Activated CD4-positive, alpha-beta memory T cell treated with anti-CD3 and anti-CD28 coated beads, Interleukin-2, amount 10 ng/mL, durations not matched to agents 7 days and 5 days (primary cell): ENCODE data around the gene LATS1. TPM values are rescaled to one million over a fixed set of nuclear protein-coding genes. Genes with fewer than 3 reads are reported as not detected.
"Not testable (repeated sequence)": the region's sequence is repeated elsewhere in the genome, so short reads cannot be mapped to it uniquely, and the experiment has no call there.

Experiments used
- CTCF ChIA-PET: fragments of 350-600 bp; sonication (Branson Sonifier 250); formaldehyde crosslinking; loops from one replicate; lab custom pipeline; 2021; ENCODE audit warnings: antibody characterized with exemption, inconsistent platforms; lab: Charles Lee
- POLR2A ChIA-PET: fragments of 350-600 bp; sonication (Branson Sonifier 250); formaldehyde crosslinking; loops from one replicate; lab custom pipeline; 2021; ENCODE audit warnings: antibody characterized with exemption; lab: Charles Lee
- DNase-seq: peaks from one replicate; pipeline ENCODE4 v3.0.0-alpha.2; 2020
- H3K27ac Mint-ChIP-seq: one replicate; pipeline ENCODE4 v1.8.0; 2021; ENCODE audit warnings: mild to moderate bottlenecking, mixed read lengths
- H3K27me3 Mint-ChIP-seq: one replicate; pipeline ENCODE4 v1.8.0; 2021; ENCODE audit warnings: mixed read lengths
- H3K36me3 Mint-ChIP-seq: one replicate; pipeline ENCODE4 v1.8.0; 2021; ENCODE audit warnings: low read depth, mixed read lengths
- H3K4me1 Mint-ChIP-seq: one replicate; pipeline ENCODE4 v1.8.0; 2021; ENCODE audit warnings: mixed read lengths
- H3K4me3 Mint-ChIP-seq: one replicate; pipeline ENCODE4 v1.8.0; 2021; ENCODE audit warnings: mild to moderate bottlenecking, mixed read lengths
- H3K9me3 Mint-ChIP-seq: one replicate; pipeline ENCODE4 v1.8.0; 2021; ENCODE audit warnings: mixed read lengths
- total RNA-seq, 2 experiments: library from RNA; stranded (reverse); gene quantifications; one replicate each; pipeline ENCODE4 v1.2.3, GENCODE V29; 2021

The LATS1 gene
- total RNA-seq, result 10 to 100 TPM; 30.8 to 31.0 TPM

GRCh38 chr6:149717588-149718458 is at the start of gene LATS1:
Gene LATS1 (minus strand): TSS chr6:149718101. CDS start chr6:149702126, 15,975 bp downstream.
- H3K27ac Mint-ChIP-seq, result peak within 1 kb of the TSS; percentile 89
- ChIA-PET CTCF (interaction anchor here (1.0 to 2.9 kb wide), 6 partner anchors 13 to 172 kb away, joined by 3 to 7 read pairs (median 4); partner anchors contain the start of genes PCMT1 and PPIL4), POLR2A (interaction anchor here (0.6 to 5.0 kb wide), 25 partner anchors 9 to 686 kb away, joined by 3 to 98 read pairs (median 4); partner anchors contain the start of genes KATNA1, NUP43, PCMT1 and PPIL4)
- peak; percentile 94 for DNase-seq
- H3K27me3 Mint-ChIP-seq, result no peaks in the 10 kb centered on the region
- H3K4me3 Mint-ChIP-seq, result peak within 1 kb of the TSS; percentile 94
- H3K4me1 Mint-ChIP-seq, result peaks cover 37% of the 10 kb centered on the region
- peaks cover 29% of the 10 kb centered on the region for H3K36me3 Mint-ChIP-seq
- H3K9me3 Mint-ChIP-seq, result no peaks in the 10 kb centered on the region

- ChIA-PET CTCF (no interaction called here), POLR2A (no interaction called here)
- DNase-seq, result no peak
- no peaks in the 10 kb centered on the region for H3K27me3 Mint-ChIP-seq
- H3K27ac Mint-ChIP-seq, result no peak overlapping the region
- peaks cover 7% of the 10 kb centered on the region for H3K9me3 Mint-ChIP-seq
- H3K36me3 Mint-ChIP-seq, result peaks cover 51% of the 10 kb centered on the region
- H3K4me1 Mint-ChIP-seq, result peaks cover 4% of the 10 kb centered on the region
- H3K4me3 Mint-ChIP-seq, result no peak overlapping the region
Measured at GRCh38 chr6:149766156-149766769, 48.4 kb upstream of the LATS1 start.

GRCh38 chr6:149763866-149764265 is 46.0 kb upstream of the LATS1 start:
- no peak overlapping the region for H3K27ac Mint-ChIP-seq
- no peak overlapping the region for H3K4me3 Mint-ChIP-seq
- no peaks in the 10 kb centered on the region for H3K27me3 Mint-ChIP-seq
- H3K36me3 Mint-ChIP-seq, result peaks cover 52% of the 10 kb centered on the region
- peaks cover 7% of the 10 kb centered on the region for H3K9me3 Mint-ChIP-seq
- no peak for DNase-seq
- CTCF ChIA-PET, result interaction anchor here (1.2 kb wide), 1 partner anchor 11 kb away, joined by 5 read pairs; no protein-coding TSS in a partner anchor
- H3K4me1 Mint-ChIP-seq, result peaks cover 2% of the 10 kb centered on the region
- POLR2A ChIA-PET, result interaction anchor here (1.4 to 1.7 kb wide), 2 partner anchors 14 to 42 kb away, joined by 3 to 8 read pairs; partner anchors contain the start of gene PCMT1

DNA sequence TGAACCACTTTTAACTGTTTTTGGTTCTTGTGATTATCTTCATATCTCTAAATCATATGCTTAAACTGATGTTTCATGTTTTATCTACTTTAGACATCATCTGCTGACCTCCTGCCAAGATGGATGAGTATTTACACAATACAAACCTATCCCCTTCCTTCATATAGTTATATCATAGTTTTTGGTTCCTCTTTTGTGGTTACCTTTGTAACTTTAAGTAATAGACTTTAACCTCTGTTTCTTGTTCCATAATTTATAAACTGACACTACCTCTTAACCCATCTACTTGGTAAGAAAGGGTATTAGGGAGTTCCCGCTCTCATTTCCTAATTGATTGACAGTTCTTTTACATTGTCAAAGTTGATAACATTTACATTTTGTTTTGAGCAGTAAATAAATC is 43.5 kb upstream of the LATS1 start:
- H3K9me3 Mint-ChIP-seq, result peaks cover 4% of the 10 kb centered on the region
- ChIA-PET POLR2A (no interaction called here), CTCF (no interaction called here)
- H3K4me3 Mint-ChIP-seq, result no peak overlapping the region
- DNase-seq, result no peak
- no peak overlapping the region for H3K27ac Mint-ChIP-seq
- H3K36me3 Mint-ChIP-seq, result peaks cover 37% of the 10 kb centered on the region
- peaks cover 2% of the 10 kb centered on the region for H3K4me1 Mint-ChIP-seq
- H3K27me3 Mint-ChIP-seq, result no peaks in the 10 kb centered on the region

DNA sequence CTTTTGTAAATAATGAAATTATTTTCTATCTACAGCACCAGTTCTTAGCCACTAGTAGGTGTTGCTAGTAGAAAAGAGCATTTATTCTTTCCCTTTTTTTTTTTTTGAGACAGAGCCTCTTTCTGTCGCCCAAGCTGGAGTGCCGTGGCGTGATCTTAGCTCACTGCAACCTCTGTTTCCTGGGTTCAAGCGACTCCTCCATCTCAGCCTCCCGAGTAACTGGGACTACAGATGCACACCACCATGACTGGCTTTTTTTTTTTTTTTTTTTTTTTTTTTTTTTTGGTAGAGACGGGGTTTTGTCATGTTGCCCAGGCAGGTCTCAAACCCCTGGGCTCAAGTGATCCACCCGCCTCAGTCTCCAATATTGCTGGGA is 38.3 kb upstream of the LATS1 start:
- Mint-ChIP-seq H3K27me3 (no peaks in the 10 kb centered on the region), H3K27ac (no peak overlapping the region), H3K9me3 (no peaks in the 10 kb centered on the region), H3K4me3 (no peak overlapping the region), H3K4me1 (peaks cover 25% of the 10 kb centered on the region), H3K36me3 (peaks cover 27% of the 10 kb centered on the region)
- no peak for DNase-seq
- ChIA-PET POLR2A (no interaction called here), CTCF (no interaction called here)

- Mint-ChIP-seq H3K27me3 (no peaks in the 10 kb centered on the region), H3K4me3 (no peak overlapping the region), H3K4me1 (peaks cover 29% of the 10 kb centered on the region), H3K27ac (no peak overlapping the region), H3K36me3 (peaks cover 26% of the 10 kb centered on the region), H3K9me3 (no peaks in the 10 kb centered on the region)
- no peak for DNase-seq
- CTCF ChIA-PET, result interaction anchor here (0.7 kb wide), 1 partner anchor 35 kb away, joined by 3 read pairs; no protein-coding TSS in a partner anchor
- POLR2A ChIA-PET, result no interaction called here
Measured at GRCh38 chr6:149755300-149756260, 37.7 kb upstream of the LATS1 start.

GRCh38 chr6:149754548-149754947 is 36.6 kb upstream of the LATS1 start:
- Mint-ChIP-seq H3K27me3 (no peaks in the 10 kb centered on the region), H3K27ac (no peak overlapping the region), H3K4me1 (peaks cover 30% of the 10 kb centered on the region), H3K9me3 (no peaks in the 10 kb centered on the region), H3K36me3 (peaks cover 21% of the 10 kb centered on the region), H3K4me3 (no peak overlapping the region)
- POLR2A ChIA-PET, result interaction anchor here (2.2 kb wide), 1 partner anchor 37 kb away, joined by 6 read pairs; the partner anchor contains the start of gene LATS1
- CTCF ChIA-PET, result interaction anchor here (0.7 kb wide), 1 partner anchor 36 kb away, joined by 3 read pairs; no protein-coding TSS in a partner anchor
- no peak for DNase-seq

DNA sequence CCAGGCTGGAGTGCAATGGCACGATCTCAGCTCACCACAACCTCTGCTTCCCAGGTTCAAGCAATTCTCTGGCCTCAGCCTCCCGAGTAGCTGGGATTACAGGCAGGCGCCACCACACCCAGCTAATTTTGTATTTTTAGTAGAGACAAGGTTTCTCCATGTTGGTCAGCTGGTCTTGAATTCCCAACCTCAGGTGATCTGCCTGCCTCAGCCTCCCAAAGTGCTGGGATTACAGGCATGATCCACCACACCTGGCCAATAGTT is 35.4 kb upstream of the LATS1 start:
- ChIA-PET CTCF (interaction anchor here (0.6 to 1.3 kb wide), 3 partner anchors 10 to 50 kb away, joined by 3 to 5 read pairs (median 3); no protein-coding TSS in a partner anchor), POLR2A (interaction anchor here (0.6 to 2.2 kb wide), 2 partner anchors 35 to 284 kb away, joined by 3 to 6 read pairs; partner anchors contain the start of gene LATS1)
- H3K27me3 Mint-ChIP-seq, H3K9me3 Mint-ChIP-seq, DNase-seq, H3K4me3 Mint-ChIP-seq, H3K27ac Mint-ChIP-seq: not testable (repeated sequence)
- Mint-ChIP-seq H3K4me1 (peaks cover 35% of the 10 kb centered on the region), H3K36me3 (peaks cover 18% of the 10 kb centered on the region)

DNA sequence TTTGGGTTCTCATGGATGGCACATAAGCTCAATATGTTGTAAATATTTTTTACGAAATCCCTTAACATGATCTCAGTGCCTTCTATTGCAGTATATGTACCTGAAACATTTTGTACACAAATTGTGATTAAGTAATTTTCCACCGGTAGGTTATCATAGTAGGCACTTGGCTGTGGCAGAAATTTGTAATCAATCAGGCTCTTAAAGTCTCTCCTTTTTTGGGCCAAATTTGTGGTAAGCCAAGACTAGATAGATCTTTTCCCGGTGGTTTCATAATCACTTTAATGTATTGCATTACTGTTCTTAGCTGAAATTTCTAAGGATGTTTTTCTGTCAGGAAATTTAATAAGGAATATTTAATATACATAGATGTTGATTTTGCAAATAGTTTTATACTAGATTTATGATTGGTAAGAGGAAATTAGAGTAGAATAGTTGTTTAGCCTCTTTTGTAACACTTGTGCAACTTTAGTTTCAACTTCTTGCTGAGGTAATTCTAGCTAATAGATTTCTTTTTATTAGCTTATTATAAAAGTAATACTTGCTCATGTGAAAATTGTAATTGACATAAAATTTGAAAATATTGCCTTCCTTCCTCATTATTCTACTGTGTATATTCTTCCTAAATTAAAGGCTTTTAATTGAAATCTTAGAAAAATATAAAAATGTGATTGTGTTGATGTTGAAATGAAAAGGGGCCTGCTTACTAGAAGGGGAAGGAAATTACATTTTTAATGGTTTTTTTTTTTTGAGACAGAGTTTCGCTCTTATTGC is 34.9 kb upstream of the LATS1 start:
- Mint-ChIP-seq H3K27me3 (no peaks in the 10 kb centered on the region), H3K27ac (no peak overlapping the region), H3K4me1 (peaks cover 36% of the 10 kb centered on the region), H3K36me3 (peaks cover 18% of the 10 kb centered on the region), H3K9me3 (no peaks in the 10 kb centered on the region), H3K4me3 (no peak overlapping the region)
- no peak for DNase-seq
- ChIA-PET CTCF (interaction anchor here (1.2 to 1.3 kb wide), 2 partner anchors 11 to 24 kb away, joined by 3 to 5 read pairs; no protein-coding TSS in a partner anchor), POLR2A (interaction anchor here (2.2 kb wide), 1 partner anchor 35 kb away, joined by 6 read pairs; the partner anchor contains the start of gene LATS1)

GRCh38 chr6:149751920-149752319 is 34.0 kb upstream of the LATS1 start:
- ChIA-PET CTCF (interaction anchor here (1.3 kb wide), 1 partner anchor 24 kb away, joined by 3 read pairs; no protein-coding TSS in a partner anchor), POLR2A (interaction anchor here (10.6 kb wide), 1 partner anchor 34 kb away, joined by 98 read pairs; the partner anchor contains the start of gene LATS1)
- peaks cover 18% of the 10 kb centered on the region for H3K36me3 Mint-ChIP-seq
- DNase-seq, H3K9me3 Mint-ChIP-seq, H3K27me3 Mint-ChIP-seq, H3K4me3 Mint-ChIP-seq, H3K27ac Mint-ChIP-seq: not testable (repeated sequence)
- H3K4me1 Mint-ChIP-seq, result peaks cover 42% of the 10 kb centered on the region

- Mint-ChIP-seq H3K27me3 (no peaks in the 10 kb centered on the region), H3K9me3 (no peaks in the 10 kb centered on the region), H3K27ac (no peak overlapping the region), H3K4me1 (peaks cover 48% of the 10 kb centered on the region), H3K4me3 (peak overlapping the region; percentile 80), H3K36me3 (peaks cover 22% of the 10 kb centered on the region)
- DNase-seq, result no peak
- ChIA-PET CTCF (no interaction called here), POLR2A (interaction anchor here (10.6 kb wide), 1 partner anchor 33 kb away, joined by 98 read pairs; the partner anchor contains the start of gene LATS1)
Measured at GRCh38 chr6:149751239-149751638, 33.3 kb upstream of the LATS1 start.
